Liver (tissue), 3 donors: ENCODE data around the gene TMPRSS11A.

Experiments
- CTCF ChIP-seq: fragments of 150-350 bp; IDR thresholded peaks from 2 replicates; pipeline ENCODE4 v1.5.1; 2017; ENCODE audit warnings: improper control_type of control experiment, low read depth, low read length; ENCODE audit not compliant: missing input control
- EGR1 ChIP-seq, 2 donors: IDR thresholded peaks; 2 replicates each; pipeline ENCODE4 v1.6.1; 2016 to 2018; ENCODE audit warnings: antibody characterized with exemption in 2 of 2, low read depth in 2 of 2
- FOXA1 ChIP-seq: IDR thresholded peaks from 2 replicates; pipeline ENCODE4 v1.6.1; 2016; ENCODE audit warnings: antibody characterized with exemption
- GABPA ChIP-seq, 2 donors: IDR thresholded peaks in 1 of 2; conservative IDR thresholded peaks in 1 of 2; 2 replicates each; pipeline ENCODE4 v1.6.1; 2016; ENCODE audit warnings: antibody characterized with exemption in 2 of 2, mild to moderate bottlenecking in 1 of 2, moderate library complexity in 1 of 2
- HNF4A ChIP-seq, 2 donors: conservative IDR thresholded peaks; 2 replicates each; pipeline ENCODE4 v1.6.1; 2016; ENCODE audit warnings: antibody characterized with exemption in 2 of 2, mild to moderate bottlenecking in 2 of 2
- HNF4G ChIP-seq: IDR thresholded peaks from 2 replicates; pipeline ENCODE4 v1.6.1; 2016; ENCODE audit warnings: antibody characterized with exemption
- JUND ChIP-seq, 2 donors: IDR thresholded peaks; 2 replicates each; pipeline ENCODE4 v1.6.1; 2016; ENCODE audit warnings: antibody characterized with exemption in 2 of 2
- MAX ChIP-seq: IDR thresholded peaks from 2 replicates; pipeline ENCODE4 v1.6.1; 2016; ENCODE audit warnings: antibody characterized with exemption
- RAD21 ChIP-seq, 2 donors: IDR thresholded peaks; 2 replicates each; pipeline ENCODE4 v1.6.1; 2016; ENCODE audit warnings: antibody characterized with exemption in 2 of 2, mild to moderate bottlenecking in 2 of 2
- REST ChIP-seq: IDR thresholded peaks from 2 replicates; pipeline ENCODE4 v1.6.1; 2016; ENCODE audit warnings: antibody characterized with exemption, mild to moderate bottlenecking
- SP1 ChIP-seq: IDR thresholded peaks from 2 replicates; pipeline ENCODE4 v1.6.1; 2018; ENCODE audit warnings: antibody characterized with exemption, mild to moderate bottlenecking
- TAF1 ChIP-seq: conservative IDR thresholded peaks from 2 replicates; pipeline ENCODE4 v1.6.1; 2016; ENCODE audit warnings: antibody characterized with exemption, mild to moderate bottlenecking
- YY1 ChIP-seq: IDR thresholded peaks from 2 replicates; pipeline ENCODE4 v1.6.1; 2016; ENCODE audit warnings: antibody characterized with exemption, mild to moderate bottlenecking
- TF ChIP-seq, protein P1 (sequence below): IDR thresholded peaks from 2 replicates; pipeline ENCODE4 v1.6.1; 2016; ENCODE audit warnings: antibody characterized with exemption
- donor health status: healthy.
- donor health status: healthy.

DNA sequence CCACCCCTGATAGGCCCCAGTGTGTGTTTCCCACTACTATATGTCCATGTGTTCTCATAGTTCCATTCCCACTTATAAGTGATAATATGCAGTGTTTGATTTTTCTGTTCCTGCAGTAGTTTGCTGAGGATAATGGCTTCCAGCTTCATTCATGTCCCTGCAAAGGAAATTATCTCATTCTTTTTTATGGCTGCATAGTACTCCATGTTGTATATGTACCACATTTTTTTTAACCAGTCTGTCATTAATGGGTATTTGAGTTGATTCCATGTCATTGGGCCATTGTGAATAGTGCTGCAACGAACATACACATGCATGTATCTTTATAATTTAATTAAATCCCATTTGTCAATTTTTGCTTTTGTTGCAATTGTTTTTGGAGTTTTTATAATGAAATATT, 10.3 kb upstream of the TMPRSS11A start:
- TF ChIP-seq CTCF = no peak
- TF ChIP-seq MAX = no peak
- TF ChIP-seq EGR1 (IDR thresholded peaks at IDR 0.05; ENCODE audit: low read depth in 2 of 2) = no peak
- TF ChIP-seq RAD21 (IDR thresholded peaks at IDR 0.05) = no peak
- TF ChIP-seq HNF4G = no peak
- TF ChIP-seq GABPA (IDR thresholded peaks at IDR 0.05 in 1 of 2, conservative IDR thresholded peaks at IDR 0.05 in 1 of 2) = no peak
- TF ChIP-seq YY1 = no peak
- TF ChIP-seq, protein P1, sequence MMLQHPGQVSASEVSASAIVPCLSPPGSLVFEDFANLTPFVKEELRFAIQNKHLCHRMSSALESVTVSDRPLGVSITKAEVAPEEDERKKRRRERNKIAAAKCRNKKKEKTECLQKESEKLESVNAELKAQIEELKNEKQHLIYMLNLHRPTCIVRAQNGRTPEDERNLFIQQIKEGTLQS = no peak
- TF ChIP-seq SP1 = no peak
- no peak for TF ChIP-seq JUND (IDR thresholded peaks at IDR 0.05)
- TF ChIP-seq REST = no peak
- no peak for TF ChIP-seq TAF1
- no peak for TF ChIP-seq FOXA1
- no peak for TF ChIP-seq HNF4A (conservative IDR thresholded peaks at IDR 0.05)
